Duodenal mucosa (tissue), 2 donors: ENCODE measurements around the gene PPP1R10.
A peak's percentile ranks its signal among the peaks of the same experiment; 100 is the strongest.

Experiments
- H3K27ac ChIP-seq: one replicate; pipeline ENCODE4 v1.7.0; 2013; ENCODE audit warnings: low read depth, low read length
- H3K27me3 ChIP-seq, 2 donors: one replicate each; pipeline ENCODE4 v1.7.0; 2013; ENCODE audit warnings: low read length in 2 of 2, control low read depth in 1 of 2; ENCODE audit not compliant: insufficient read depth in 2 of 2, control insufficient read depth in 1 of 2
- H3K36me3 ChIP-seq, 2 donors: one replicate each; pipeline ENCODE4 v1.7.0; 2013; ENCODE audit warnings: low read length in 2 of 2, control low read depth in 1 of 2; ENCODE audit not compliant: insufficient read depth in 2 of 2, control insufficient read depth in 1 of 2
- H3K4me1 ChIP-seq, 2 donors: one replicate each; pipeline ENCODE4 v1.7.0; 2013; ENCODE audit warnings: low read length in 2 of 2, control low read depth in 1 of 2; ENCODE audit not compliant: insufficient read depth in 2 of 2, control insufficient read depth in 1 of 2
- H3K4me3 ChIP-seq, 2 donors: one replicate each; pipeline ENCODE4 v1.7.0; 2013; ENCODE audit warnings: low read length in 2 of 2, low read depth in 1 of 2
- H3K9ac ChIP-seq, 2 donors: one replicate each; pipeline ENCODE4 v1.7.0; 2013; ENCODE audit warnings: low read length in 2 of 2, low read depth in 1 of 2
- H3K9me3 ChIP-seq, 2 donors: one replicate each; pipeline ENCODE4 v1.7.0; 2013; ENCODE audit warnings: low read length in 2 of 2, control low read depth in 1 of 2; ENCODE audit not compliant: control insufficient read depth in 1 of 2

PPP1R10 gene

GRCh38 chr6:30625511-30625910 lies 8.5 kb upstream of the PPP1R10 start:
- H3K27me3 ChIP-seq = no peaks in the 10 kb centered on the region
- no peak overlapping the region for H3K27ac ChIP-seq
- H3K4me3 ChIP-seq = no peak overlapping the region
- peaks cover 16 to 19% of the 10 kb centered on the region in 2 donors for H3K4me1 ChIP-seq
- H3K9ac ChIP-seq = no peak overlapping the region
- no peaks in the 10 kb centered on the region for H3K9me3 ChIP-seq
- peaks cover 18 to 59% of the 10 kb centered on the region in 2 donors for H3K36me3 ChIP-seq

- peak overlapping the region in 1 of 2 donors; percentile 100 for H3K9ac ChIP-seq
- peaks cover 24 to 54% of the 10 kb centered on the region in 2 donors for H3K36me3 ChIP-seq
- peaks cover 11 to 14% of the 10 kb centered on the region in 2 donors for H3K4me1 ChIP-seq
- no peak overlapping the region for H3K4me3 ChIP-seq
- H3K27ac ChIP-seq = no peak overlapping the region
- H3K9me3 ChIP-seq = no peaks in the 10 kb centered on the region
- H3K27me3 ChIP-seq = no peaks in the 10 kb centered on the region
These were observed 2.5 kb upstream of the PPP1R10 start for GRCh38 chr6:30619561-30619960.

GRCh38 chr6:30618270-30618797 lies 1.3 kb upstream of the PPP1R10 start:
- Histone ChIP-seq H3K4me1 (peaks cover 23 to 26% of the 10 kb centered on the region in 2 donors), H3K36me3 (peaks cover 23 to 45% of the 10 kb centered on the region in 2 donors), H3K9me3 (no peaks in the 10 kb centered on the region), H3K9ac (peak overlapping the region; percentile 89 to 100), H3K27me3 (no peaks in the 10 kb centered on the region), H3K27ac (peak overlapping the region; percentile 45), H3K4me3 (peak overlapping the region; percentile 71 to 98)

- H3K4me3 ChIP-seq = peak within 1 kb of the TSS; percentile 94 to 99
- H3K9me3 ChIP-seq = no peaks in the 10 kb centered on the region
- H3K4me1 ChIP-seq = peaks cover 29 to 33% of the 10 kb centered on the region in 2 donors
- H3K9ac ChIP-seq = peak within 1 kb of the TSS; percentile 100
- H3K27me3 ChIP-seq = no peaks in the 10 kb centered on the region
- H3K36me3 ChIP-seq = peaks cover 23 to 41% of the 10 kb centered on the region in 2 donors
- H3K27ac ChIP-seq = peak within 1 kb of the TSS; percentile 98
These were observed 674 bp upstream of the PPP1R10 start, which contains the start of gene MRPS18B for GRCh38 chr6:30617565-30618269. TSS of gene MRPS18B (plus strand) at chr6:30617840. CDS start at chr6:30617866, 26 bp downstream.

- no peaks in the 10 kb centered on the region for H3K9me3 ChIP-seq
- H3K9ac ChIP-seq = peak overlapping the region; percentile 100
- H3K4me3 ChIP-seq = peak overlapping the region; percentile 94 to 99
- H3K4me1 ChIP-seq = peaks cover 30 to 36% of the 10 kb centered on the region in 2 donors
- peak overlapping the region; percentile 98 for H3K27ac ChIP-seq
- H3K27me3 ChIP-seq = no peaks in the 10 kb centered on the region
- H3K36me3 ChIP-seq = peaks cover 23 to 28% of the 10 kb centered on the region in 2 donors
These were observed 859 bp downstream of the PPP1R10 start for GRCh38 chr6:30615958-30616810.

- no peaks in the 10 kb centered on the region for H3K27me3 ChIP-seq
- H3K4me1 ChIP-seq = peaks cover 30 to 36% of the 10 kb centered on the region in 2 donors
- H3K27ac ChIP-seq = peak overlapping the region; percentile 98
These were observed 1.7 kb downstream of the PPP1R10 start for GRCh38 chr6:30615219-30615957.

GRCh38 chr6:30614843-30615218 lies 2.2 kb downstream of the PPP1R10 start:
- peak overlapping the region; percentile 100 for H3K9ac ChIP-seq
- no peaks in the 10 kb centered on the region for H3K27me3 ChIP-seq
- H3K4me1 ChIP-seq = peaks cover 30 to 36% of the 10 kb centered on the region in 2 donors
- H3K27ac ChIP-seq = peak overlapping the region; percentile 98
- H3K36me3 ChIP-seq = peaks cover 22 to 26% of the 10 kb centered on the region in 2 donors
- peak overlapping the region; percentile 94 to 99 for H3K4me3 ChIP-seq
- H3K9me3 ChIP-seq = no peaks in the 10 kb centered on the region

More at GRCh38 chr6:30615219-30615957, 1.7 kb downstream of the PPP1R10 start:
- H3K9ac ChIP-seq = peak overlapping the region; percentile 100
- H3K36me3 ChIP-seq = peaks cover 22 to 23% of the 10 kb centered on the region in 2 donors
- H3K9me3 ChIP-seq = no peaks in the 10 kb centered on the region
- H3K4me3 ChIP-seq = peak overlapping the region; percentile 94 to 99

GRCh38 chr6:30614044-30614842 lies 2.8 kb downstream of the PPP1R10 start:
- Histone ChIP-seq H3K36me3 (peaks cover 22 to 26% of the 10 kb centered on the region in 2 donors), H3K4me3 (peak overlapping the region; percentile 63 to 99), H3K27ac (peak overlapping the region; percentile 64), H3K9ac (peak overlapping the region; percentile 87 to 100), H3K4me1 (peaks cover 30 to 33% of the 10 kb centered on the region in 2 donors), H3K9me3 (no peaks in the 10 kb centered on the region), H3K27me3 (no peaks in the 10 kb centered on the region)
